PC-9 (cell line): ENCODE results near the gene PRC1.

Experiments used
- CTCF ChIP-seq: fragments of 200-600 bp; sonication (generic); conservative IDR thresholded peaks from 2 replicates; pipeline ENCODE4 v1.6.1; 2017; ENCODE audit warnings: mixed run types, antibody characterized with exemption, mild to moderate bottlenecking, moderate library complexity
- EZH2 ChIP-seq: fragments of 200-600 bp; sonication (generic); IDR thresholded peaks from 2 replicates; pipeline ENCODE4 v1.8.0; 2017; ENCODE audit warnings: antibody characterized with exemption, low read depth

GRCh38 chr15:90955624-90956273 is 38.6 kb downstream of the PRC1 start:
- no peak for TF ChIP-seq CTCF
- no peak for TF ChIP-seq EZH2
